HG02588 (cell line): Measurements from ENCODE around the gene HGFAC.

Experiments
- ATAC-seq: cut with Tn5 transposase; IDR thresholded peaks from one replicate; pipeline ENCODE4 v1.9.1; 2021; ENCODE audit warnings: mild to moderate bottlenecking, moderate library complexity; ENCODE audit not compliant: unreplicated experiment

The HGFAC gene

GRCh38 chr4:3472411-3473141 is 30.8 kb downstream of the HGFAC start:
- no peak for ATAC-seq

- ATAC-seq, result no peak
These were observed 31.6 kb downstream of the HGFAC start for GRCh38 chr4:3473181-3473950.

GRCh38 chr4:3473996-3474765 is 32.4 kb downstream of the HGFAC start:
- ATAC-seq, result no peak

- ATAC-seq, result no peak
These were observed 33.4 kb downstream of the HGFAC start for GRCh38 chr4:3475041-3475712.

DNA sequence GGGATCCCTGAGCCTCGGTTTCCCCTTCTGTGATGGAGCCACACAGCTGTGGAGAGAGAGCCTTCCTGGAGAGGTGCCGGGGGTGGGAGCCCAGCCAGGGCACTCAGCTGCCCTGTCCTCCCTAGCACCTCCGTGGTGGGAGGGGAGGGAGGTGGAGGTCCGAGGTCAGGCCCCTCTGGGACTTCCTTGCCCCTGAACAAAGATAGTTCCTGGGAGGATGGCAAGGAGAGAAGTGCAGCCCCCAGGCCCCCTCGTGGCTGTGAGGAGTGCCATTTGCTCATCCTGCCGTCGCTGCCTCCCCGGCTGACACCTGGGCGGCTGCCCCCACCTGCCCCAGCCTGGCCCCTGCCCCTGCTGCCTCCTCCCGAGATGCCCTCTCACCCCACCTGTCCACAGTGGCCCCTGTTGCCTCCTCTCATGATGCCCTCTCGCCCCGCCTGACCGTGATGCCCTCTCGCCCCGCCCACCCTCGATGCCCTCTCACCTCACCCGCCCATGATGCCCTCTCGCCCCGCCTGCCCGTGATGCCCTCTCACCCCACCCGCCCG is 34.0 kb downstream of the HGFAC start:
- ATAC-seq, result no peak

GRCh38 chr4:3476341-3476747 is 34.6 kb downstream of the HGFAC start:
- no peak for ATAC-seq

DNA sequence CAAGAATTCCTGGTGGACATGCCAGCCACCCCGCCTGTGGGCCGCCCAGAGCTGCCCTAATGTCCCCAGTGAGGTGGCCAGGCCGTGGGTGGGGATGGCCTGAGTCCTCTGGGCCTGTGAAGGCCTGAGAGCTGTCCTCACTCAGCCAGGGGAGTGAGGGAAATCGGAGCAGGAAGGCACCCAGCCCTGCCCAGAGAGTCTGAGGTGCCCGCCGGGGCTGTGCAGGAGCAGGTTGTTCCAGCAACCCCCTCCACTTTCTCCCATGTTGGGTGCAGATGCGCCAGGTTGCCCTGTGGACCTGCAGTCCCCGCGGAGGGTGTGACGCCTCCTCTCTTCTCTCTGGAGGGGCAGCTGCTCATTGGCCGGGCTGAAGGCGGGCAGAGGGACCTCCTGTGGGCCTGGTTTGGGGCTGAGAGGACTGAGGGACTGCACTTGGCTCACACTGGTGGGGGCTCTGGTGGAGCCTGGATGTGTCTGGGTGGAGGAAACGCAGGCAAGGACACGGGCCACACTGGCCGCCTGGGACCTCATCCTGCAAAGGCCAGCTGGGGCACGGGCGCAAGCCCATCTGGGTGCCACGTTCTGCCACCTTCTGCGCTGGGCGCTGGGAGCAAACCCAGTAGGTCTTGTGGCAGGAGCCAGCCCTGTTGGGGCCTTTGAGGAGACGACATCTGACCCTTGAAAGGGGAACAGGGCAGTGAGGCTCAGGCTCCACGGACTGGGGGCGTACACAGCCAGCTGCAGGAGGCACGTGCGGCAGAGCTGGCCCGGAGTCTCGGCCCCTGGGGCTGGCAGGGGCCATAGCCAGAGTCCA is 35.4 kb downstream of the HGFAC start:
- no peak for ATAC-seq

DNA sequence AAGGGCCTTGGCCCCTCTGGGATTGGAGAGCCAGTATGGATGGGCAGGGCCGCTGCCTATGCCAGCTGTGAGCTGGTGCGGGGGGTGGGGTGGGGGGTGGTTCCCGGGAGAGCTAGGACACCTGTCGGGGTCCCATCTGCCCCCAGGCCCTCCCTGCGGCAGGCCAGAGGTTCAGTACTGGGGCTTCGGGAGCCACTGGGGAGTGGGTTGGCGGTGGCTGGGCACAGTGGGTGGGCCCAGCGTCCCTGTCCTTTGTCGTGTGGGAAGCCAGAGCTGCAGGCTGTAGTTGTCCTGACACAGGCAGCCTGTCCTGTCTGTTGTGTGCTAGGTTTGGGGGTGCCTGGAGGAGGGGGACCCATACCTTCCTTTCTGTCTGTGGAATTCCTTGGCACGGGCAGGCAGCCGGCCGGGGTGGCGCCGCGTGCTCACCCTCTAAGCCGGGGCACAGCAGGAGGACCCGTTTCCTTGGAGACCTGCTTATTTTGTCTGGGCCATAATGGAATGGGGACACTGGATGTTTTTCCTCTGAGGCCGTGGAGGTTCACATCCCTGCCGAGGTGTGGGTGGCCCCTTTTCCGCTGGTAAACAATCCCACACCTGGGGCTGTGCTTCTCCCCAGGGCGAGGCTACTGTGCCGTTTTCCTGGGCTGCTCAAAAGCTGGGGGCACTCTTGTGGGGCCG is 36.1 kb downstream of the HGFAC start:
- no peak for ATAC-seq

DNA sequence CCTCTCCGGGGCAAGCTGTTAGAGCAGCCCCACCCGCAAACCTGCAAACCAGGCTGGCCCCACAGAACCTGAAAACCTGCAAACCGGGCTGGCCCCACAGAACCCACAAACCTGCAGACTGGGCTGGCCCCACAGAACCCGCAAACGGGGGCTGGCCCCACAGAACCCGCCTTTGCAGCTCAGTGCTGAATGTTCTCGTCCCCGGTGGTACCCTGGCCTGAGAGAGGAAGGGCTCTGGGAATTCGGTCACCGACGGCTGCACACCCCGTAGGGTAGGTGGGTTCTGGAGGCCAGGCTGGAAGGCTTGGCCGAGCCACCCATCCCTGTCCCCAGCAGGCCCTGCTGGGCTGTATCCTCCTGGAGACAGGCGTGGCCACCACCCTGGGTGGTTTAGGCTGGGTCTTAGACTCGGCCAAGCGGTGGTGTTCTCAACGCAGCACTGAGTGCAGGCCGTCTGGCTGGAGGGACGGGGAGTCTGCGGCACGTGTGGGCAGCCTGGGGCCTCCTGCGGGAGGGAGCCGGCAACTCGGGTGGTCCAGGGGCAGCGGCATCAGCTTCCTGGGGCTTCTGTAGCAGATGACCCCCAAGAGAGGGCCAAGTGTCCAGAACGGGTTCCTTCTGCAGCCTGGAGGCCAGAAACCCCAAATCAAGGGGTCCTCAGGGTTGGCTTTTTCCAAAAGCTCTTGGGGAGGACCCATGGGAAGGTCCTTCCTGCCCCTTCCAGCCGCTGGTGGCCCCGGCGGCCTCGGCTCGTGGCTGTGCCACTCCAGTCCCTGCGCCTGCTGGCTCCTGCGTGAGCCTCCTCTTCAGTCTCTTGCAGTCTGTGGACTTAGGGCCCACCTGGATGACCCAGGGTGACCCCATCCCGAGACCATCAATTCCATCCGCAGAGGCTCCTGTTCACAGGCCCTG is 36.9 kb downstream of the HGFAC start:
- ATAC-seq, result no peak

DNA sequence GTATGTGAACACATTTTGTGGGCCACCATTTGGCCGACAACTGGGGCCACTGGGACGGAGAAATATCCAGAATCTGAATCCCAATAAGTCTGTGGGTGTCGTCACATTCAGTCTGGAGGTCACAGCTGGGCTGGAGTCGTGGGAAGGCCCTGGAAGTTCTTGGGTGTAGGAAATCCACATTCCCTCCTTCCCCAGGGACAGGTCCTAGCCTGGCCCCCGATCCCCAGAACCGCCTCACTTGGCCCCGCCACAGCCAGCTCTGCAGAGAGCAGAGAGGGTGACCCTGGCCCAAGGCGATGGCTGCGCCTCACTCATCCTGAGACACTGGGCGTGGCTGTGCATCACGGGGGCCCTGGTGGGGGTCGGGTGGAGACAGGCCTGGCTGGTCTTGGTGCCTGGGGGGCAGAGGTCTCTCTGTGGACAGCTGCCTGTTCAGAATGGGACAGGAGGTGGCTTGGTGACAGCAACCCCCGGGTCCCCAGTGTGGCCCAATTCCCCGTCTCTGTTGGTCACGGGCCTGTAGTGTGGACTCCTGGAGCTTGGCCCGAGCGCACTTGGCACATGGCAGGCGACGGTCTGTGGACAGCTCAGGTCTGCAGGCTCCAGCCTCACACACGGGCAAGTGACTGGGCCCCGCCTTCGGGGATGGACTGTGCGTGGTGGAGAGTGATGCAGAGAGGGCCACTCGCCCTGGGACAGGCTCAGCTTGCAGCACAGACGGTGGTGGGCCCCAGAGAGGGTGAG is 37.8 kb downstream of the HGFAC start:
- ATAC-seq, result no peak

GRCh38 chr4:3480528-3481112 is 38.9 kb downstream of the HGFAC start:
- peak; percentile 42 for ATAC-seq

DNA sequence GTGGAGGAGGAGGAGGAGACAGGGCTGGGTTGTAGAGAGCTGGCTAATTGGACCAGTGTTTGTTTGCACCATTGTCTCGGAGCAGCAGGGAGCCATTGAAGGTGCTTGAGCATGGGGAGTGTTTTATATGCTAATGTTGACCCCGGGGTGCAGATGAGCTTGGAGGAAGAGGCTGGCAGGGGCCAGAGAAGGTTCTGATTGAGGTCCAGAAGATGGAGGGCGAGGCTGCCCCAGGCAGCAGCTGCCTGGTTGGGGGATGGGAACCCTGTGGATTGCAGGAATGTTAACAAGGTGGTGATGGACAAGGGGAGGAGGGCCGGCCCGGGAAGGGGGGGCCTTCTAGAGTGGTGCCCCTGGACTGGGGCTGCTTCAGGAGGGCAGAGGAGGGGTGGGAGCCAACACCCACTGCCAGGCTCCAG is 39.4 kb downstream of the HGFAC start:
- no peak for ATAC-seq

DNA sequence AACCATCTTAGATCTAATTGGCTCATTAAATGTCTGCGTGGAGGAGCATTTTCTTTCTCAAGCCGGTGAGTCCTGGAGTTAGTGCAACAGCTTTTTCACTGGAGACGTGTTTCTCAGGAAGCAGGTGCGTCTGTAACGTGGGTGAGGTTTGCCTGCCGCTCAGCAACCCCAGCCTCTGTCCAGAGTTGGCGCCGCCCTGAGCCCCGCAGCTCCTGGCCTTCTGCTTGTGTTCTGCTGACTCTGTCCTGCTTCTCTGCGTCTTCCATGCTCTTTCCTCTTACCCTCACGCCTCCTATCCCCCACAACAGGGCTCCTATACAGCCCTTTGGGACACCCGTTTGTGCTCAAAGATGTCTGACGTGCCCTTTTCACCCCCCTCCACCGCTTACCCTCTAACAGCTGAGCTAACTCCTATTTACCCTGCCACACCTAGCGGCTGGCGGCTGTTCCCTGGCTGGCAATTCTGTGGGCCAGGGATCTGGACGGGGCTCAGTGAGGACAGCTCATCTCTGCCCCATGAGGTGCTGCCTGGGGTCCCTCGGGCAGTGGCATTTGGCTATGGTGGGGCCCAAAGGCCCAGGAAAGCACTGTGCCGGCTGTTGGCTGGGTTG is 40.1 kb downstream of the HGFAC start:
- no peak for ATAC-seq

GRCh38 chr4:3482707-3483106 is 40.9 kb downstream of the HGFAC start:
- no peak for ATAC-seq

DNA sequence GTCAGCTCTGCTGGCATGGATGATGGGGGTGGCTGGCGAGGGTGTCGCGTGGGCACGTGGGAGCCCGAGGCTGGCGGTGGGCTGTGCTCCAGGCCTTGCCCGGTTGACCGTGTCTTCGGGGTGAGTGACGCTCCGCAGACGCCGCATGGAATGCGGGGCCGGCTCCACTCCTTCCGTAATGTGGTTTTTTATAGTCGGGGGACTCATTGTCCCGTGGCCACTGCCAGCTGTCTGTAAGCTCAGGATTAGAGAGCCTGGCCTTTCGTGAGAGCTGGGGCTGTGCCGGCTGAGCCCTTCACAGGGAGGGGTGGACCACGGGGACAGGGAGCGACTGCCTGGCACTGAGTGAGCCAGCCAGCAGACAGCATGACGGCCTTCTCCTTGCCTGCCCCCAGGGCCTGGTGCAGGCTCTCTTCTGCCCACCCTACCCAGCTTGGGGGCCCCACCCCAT is 41.7 kb downstream of the HGFAC start:
- no peak for ATAC-seq

DNA sequence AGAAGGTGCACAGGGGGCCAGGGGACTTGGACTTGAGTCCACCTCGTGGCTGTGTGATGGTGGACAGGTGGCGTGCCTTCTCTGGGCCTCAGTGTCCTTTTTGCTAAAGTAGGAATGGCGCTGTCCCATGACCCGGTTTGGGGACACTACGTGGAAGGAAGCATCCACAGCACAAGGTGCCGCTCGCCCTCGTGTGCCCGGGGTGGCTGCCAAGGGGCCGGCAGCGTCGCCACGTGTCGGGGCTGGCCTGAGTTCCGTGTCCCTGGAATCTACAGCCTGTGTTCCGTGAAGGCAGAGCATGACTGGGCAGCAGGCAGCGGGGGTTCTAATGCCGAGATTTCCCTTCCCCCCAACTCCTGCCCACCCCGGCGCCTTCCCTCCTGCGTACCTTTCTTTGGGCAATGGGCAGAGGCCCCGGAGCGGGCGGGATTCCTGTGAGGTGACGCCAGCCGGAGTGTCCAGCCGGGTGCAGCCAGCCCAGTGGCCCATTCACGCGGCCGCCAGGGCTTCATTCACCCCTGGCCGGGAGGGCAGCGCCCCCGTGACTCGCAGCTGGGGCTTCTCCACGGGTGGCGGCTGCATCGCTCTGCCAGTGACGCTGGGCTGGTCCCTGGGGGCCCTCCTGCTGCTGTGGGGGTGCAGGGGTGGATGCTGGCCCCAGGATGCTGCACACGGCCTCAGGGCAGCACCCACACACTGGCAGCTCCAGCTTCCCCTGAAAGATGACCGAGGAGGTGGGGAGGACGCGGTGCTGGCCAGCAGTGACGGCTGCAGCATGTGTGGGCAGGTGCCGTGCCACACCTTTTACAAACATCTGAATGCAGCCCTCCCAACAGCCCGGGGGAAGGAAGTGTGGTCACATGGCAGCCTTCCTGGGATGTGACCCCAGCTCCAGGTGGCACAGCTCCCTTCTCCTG is 42.5 kb downstream of the HGFAC start:
- ATAC-seq, result no peak
